ENCODE measurements around the gene KRT79. TPM values are rescaled to one million over a fixed set of nuclear protein-coding genes. Genes with fewer than 3 reads are reported as not detected.

Gene KRT79
- total and polyA plus RNA-seq, 2 of the 8 experiments (the other 6 are each of a cell fraction or from before 2014, with no cell fraction given) = not detected

GRCh38 chr12:52772772-52773171, 61.3 kb downstream of the KRT79 start (continued):
- TF ChIP-seq SRF (IDR thresholded peaks at IDR 0.05; ENCODE audit: low read depth, low read length) = no peak

All from H1 (cell line).